Measurements from ENCODE around the gene LRIG2. TPM values are rescaled to one million over a fixed set of nuclear protein-coding genes. Genes with fewer than 3 reads are reported as not detected.

Gene LRIG2, protein sequence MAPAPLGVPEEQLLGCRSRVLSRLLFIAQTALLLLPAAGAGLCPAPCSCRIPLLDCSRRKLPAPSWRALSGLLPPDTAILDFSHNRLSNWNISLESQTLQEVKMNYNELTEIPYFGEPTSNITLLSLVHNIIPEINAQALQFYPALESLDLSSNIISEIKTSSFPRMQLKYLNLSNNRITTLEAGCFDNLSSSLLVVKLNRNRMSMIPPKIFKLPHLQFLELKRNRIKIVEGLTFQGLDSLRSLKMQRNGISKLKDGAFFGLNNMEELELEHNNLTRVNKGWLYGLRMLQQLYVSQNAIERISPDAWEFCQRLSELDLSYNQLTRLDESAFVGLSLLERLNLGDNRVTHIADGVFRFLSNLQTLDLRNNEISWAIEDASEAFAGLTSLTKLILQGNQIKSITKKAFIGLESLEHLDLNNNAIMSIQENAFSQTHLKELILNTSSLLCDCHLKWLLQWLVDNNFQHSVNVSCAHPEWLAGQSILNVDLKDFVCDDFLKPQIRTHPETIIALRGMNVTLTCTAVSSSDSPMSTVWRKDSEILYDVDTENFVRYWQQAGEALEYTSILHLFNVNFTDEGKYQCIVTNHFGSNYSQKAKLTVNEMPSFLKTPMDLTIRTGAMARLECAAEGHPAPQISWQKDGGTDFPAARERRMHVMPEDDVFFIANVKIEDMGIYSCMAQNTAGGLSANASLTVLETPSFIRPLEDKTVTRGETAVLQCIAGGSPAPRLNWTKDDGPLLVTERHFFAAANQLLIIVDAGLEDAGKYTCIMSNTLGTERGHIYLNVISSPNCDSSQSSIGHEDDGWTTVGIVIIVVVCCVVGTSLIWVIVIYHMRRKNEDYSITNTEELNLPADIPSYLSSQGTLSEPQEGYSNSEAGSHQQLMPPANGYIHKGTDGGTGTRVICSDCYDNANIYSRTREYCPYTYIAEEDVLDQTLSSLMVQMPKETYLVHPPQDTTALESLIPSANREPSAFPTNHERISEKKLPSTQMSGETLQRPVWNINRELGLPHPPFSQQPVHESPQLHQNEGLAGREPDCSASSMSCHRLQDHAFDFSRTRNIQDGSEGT
- total RNA-seq (2022; extraction: Qiagen RNA extraction; ENCODE audit: low read depth) = 2.8 to 3.9 TPM (median 3.3 TPM) in 5 replicates

DNA sequence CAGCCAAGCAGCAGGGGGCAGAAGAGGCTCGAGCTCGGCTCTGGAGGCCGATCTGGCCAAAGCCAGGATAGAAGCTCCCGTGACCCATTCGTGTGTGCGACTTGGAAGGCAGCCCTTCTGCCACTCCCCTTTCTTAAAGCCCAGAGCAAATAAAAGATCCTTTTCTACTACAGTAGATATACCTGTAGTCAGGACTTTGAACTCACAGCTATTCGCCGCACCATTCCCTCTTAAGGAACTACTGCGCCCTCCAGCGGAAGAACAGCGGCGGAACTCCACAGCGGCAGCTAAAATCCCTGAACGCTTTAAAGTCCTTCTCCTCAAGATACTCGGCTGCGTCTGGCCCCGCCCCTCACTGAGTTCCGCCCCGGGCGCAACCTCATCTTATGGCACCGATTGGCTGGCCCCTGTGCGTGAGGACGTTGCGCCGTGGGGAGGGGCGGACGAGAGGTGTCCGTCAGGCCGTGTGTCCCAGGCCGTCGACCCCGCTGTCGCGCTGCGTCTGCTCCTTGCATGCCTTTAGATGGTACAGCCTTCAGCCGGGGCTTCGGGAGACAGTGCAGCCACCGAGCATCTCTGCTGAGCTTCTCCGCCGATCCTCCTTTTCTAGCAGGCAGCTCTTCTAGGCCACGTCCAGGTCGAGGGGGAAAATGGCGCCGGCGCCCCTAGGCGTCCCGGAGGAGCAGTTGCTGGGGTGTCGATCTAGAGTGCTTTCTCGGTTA lies at the start of gene LRIG2:
Gene LRIG2, plus strand, starts transcription at position 442 of the 722 bp plus-strand sequence. Its CDS starts 209 bp downstream, at position 651.

Other genes starting within 250 kb of the LRIG2 start
- gene SLC16A1, start 117.0 kb upstream of the LRIG2 start, total RNA-seq (2022; extraction: Qiagen RNA extraction; ENCODE audit: low read depth) = 47.8 to 60.7 TPM (median 50.5 TPM) in 5 replicates